CD4-positive, alpha-beta T cell treated with Interleukin-15 for 1 hour (primary cell): Measurements from ENCODE around the gene ARHGAP11A.

ENCODE experiments used
- DNase-seq: peaks from one replicate; pipeline ENCODE4 v3.0.0-alpha.2; 2020

Gene ARHGAP11A

DNA sequence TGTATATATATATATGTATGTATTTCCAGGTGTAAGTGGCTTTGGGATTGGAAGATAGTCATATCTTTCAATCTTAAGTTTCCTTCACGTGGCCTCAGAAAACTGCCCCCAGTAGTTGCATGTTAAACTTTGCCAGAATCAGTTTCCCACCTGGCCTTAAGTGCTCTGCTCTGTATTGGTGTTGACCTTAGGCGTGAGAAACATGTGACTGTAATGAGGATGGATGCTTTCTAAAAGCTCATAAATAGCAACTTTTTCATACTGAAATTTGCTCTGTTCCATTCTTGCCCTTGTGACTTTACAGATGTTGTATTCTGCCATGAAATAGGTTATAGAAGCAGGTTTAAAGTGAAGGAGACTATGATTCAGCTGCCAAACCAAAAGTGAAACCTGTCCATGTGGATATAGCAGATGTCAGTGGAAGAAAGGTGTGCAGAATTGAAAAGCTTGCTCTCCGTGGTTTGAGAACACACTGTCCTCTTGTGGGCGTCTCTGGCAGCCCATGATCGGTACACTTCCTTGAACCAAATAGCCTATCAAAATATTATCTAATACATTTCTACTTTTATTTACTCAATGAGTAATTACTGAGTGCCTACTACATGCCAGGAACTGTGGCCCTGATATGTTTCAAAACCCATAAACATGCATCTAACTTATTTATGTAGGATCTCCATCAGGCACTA is 42.0 kb downstream of the ARHGAP11A start:
- DNase-seq, result no peak

DNA sequence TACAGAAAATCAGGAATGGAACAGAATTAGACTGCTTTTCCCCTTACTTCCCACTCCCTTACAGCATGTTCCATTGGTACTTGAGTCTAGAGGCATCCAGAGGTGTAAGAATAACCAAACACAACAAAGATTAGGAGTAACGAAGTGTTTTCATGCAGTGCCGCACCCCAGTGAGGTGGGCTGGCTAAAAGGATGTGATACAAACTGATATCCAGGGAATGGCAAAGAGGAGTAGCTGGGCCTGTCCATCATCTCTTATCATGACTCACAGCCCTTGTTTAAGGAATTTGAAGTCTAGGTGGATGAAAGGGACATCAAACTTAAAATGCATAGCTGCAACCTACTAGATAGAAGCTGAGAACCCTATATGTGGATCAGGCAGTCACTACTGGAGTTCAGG is 42.6 kb downstream of the ARHGAP11A start:
- no peak for DNase-seq

DNA sequence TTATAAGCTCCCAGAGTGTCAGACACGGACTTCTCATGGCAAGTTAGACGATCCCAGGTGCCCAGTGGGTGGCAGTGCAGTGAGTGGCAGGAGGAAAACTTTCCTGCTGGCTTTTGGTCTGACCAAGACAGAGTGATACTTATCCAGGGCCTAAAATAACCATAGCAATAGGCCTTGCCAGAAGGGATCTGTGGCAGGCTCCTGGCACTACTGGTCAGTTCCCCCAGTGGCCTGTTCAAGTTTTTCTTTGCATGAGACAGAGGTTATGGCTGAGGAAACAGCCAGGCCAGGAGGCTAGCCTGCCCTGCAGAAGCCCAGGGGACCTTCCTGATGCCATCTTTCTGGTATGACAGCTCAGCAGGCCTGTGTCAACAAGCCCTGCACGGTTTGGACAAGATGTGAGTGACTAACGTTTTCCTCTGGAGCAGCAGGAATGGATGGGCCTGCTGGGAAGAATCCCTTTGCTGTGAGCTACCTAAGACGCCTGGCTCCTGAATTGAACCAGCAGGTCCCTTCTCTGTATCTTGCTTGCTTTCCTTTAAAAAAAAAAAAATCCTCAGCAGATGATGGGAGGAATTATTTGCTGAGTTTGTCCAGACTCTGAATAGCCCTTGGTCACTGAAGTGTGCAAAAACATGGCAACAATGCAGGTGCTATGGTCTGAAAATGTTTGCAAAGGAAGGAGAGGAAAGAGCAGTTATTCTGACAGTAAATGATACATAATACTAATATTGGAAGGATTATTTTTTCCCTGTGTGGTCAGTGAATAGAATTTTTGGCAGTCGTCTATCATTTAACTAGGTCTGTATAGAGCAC is 44.2 kb downstream of the ARHGAP11A start:
- no peak for DNase-seq

DNA sequence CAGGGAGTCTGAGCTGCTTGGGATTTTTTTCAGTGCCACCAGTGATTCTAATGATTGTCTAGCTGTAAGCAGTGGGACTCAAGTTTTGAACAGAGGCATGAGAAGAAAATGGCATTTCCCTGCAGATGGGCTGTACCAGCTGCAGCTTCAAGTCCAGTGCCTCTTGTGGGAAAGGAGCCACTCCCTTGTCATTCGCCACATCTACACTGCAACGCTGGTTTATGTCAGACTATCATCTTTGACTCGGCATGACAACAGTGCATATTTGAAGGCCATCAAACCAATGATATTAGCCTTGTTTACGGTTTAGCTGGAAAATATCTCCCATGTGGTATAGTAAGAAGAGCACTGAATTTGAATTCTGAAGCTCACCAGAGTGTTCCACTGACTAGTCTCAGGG is 48.4 kb downstream of the ARHGAP11A start:
- no peak for DNase-seq

DNA sequence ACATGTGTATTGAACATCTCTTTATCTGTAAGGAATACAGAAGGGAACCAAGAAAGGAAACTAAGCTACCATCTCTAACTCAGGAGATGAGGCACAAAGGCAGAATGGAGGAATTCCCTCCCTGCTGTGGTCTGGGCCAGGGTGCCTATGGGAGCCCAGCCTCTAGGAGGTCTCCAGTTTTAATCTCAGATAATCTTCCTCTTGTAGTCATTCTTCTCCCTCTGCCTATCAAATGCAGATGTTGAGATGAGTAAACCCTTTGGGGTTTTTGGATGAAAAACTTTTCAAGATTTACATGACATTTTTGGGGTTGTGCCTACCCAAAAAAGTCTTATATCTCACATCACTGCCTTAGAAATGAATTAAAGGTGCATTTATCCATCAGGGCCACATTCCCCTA is 49.5 kb downstream of the ARHGAP11A start:
- DNase-seq, result no peak

DNA sequence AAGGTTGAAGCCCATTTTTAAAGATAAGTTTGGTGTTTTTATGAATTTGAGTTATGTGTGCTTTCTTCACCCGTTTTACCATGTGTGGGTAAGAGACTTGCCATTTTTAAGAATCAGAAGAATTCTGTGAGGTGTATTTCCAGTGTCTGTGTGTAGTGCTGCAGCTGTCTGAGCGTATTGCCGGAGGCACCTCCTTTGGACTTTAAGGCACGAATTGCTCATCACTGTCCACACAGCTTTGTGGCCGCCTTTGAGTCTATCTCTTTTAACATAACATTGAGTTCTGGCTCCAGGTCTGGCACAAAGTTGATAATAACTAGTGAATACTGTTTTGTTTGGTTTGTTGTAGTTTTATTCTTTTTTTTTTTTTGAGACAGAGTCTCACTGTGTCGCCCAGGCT is 52.0 kb downstream of the ARHGAP11A start:
- no peak for DNase-seq

DNA sequence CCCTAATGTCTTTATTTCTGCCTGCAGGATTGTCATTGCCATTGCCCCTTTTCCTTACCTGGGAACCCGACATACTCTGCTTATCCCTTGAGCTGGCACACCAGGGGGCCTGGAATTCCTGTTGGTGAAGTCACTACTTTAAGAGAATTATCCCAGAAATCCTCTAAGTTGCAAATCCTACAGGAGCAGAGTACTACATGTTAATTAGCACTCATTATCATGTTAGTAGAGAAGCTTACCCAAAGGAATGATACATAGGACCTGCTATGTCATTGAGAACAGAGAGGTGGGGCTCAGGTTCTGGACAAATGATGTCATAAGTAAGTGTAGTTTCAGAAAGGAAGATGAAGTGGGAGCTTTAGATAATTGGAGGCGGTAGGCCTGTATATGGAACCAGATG is 53.6 kb downstream of the ARHGAP11A start:
- no peak for DNase-seq

DNA sequence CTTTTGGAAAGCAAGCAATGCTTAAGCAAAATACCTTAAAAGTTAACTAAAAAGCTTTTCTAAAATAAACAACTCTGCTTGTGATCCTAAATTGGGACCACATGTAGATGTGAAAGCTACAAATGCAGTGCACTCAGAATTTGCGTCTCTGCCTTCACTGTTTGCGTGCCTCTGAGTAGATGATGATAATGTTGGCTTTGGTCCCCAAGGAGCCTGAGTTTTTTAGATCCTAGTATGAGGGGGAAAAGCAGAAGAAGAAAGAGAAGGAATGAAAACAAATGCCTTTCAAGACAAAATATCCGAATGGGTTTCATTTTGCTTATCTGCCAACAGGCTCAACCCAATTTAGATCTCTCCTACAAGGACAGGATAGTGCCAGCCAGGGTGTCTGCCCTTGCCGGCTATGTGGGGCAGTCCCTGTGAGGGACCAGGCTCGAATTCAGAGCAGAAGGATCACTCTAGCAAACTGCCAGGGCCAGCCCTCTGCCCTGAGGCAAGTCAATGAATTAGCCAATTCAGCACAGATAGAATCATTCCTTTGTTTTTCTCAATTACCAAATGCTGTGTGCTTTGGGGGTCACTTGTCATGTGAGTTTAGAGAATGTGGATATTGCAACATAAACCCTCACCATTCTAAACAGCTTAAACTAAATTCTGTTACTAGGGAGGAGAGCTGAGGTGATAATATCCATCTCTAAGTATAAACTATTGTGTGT is 54.8 kb downstream of the ARHGAP11A start:
- no peak for DNase-seq

DNA sequence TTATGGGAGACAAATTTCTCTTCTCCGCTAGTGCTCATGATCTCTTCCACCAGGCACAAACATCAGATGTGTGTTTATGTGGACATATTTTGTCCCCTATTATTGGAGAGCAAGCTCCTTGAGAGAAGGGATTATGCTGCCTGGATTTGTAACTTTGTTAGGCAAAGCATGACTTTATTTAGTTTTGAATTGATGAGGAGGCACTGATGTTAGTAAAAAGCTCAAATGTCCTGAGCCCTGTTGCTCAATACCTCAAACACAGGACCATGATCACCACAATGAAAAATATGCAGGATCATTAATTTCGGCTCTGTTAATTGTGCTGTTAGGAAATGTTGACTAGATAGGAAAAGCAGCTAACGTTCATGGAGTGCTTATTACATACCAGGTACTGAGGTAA is 55.3 kb downstream of the ARHGAP11A start:
- no peak for DNase-seq

DNA sequence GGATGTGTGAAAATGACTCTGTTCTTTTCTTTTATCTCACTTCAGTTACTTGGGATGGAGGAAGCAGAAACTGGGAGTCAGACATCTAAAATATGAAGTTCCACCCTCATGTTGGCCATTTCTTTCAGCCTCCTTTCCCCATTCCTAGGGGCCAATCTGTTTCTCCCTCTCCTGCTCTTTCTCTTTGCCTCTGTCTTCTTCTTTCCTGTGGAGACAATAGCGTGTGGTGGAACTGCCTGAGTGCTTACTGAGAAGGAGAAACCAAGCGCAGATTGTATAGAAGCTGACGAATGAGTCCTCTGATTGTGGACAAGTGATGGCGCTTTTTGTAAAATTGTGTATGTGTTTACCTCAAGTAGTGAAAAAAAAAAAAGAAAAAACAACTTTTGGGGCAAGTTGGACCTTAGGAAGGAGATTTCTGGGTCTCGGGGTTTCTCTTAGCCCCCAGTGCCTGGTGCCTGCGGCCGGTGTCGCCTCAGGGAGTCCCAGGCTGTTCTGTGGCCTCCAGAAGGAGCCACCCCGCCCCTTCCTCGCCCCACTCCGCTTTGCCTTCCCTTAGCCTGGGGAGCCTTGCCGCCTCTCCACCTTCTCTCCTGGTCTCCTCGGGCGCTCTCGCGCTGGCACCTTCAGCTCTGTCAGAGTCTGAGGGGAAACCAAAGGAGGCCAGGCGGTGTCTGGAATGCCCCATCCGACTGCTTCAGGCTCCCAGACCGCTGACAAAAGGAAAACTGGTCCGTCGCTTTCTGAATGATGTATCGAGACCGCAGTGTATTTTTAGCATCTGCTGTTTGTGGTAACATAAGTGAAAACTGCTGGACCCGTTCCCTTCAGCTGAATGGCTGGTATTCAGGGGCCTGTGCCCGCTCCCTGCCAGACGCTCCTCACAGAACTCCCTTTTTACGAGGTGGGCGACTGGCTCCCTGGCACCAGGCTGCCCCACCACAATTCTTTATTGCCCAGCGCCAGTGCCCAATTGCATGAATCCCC is 56.3 kb downstream of the ARHGAP11A start:
- DNase-seq, result no peak

DNA sequence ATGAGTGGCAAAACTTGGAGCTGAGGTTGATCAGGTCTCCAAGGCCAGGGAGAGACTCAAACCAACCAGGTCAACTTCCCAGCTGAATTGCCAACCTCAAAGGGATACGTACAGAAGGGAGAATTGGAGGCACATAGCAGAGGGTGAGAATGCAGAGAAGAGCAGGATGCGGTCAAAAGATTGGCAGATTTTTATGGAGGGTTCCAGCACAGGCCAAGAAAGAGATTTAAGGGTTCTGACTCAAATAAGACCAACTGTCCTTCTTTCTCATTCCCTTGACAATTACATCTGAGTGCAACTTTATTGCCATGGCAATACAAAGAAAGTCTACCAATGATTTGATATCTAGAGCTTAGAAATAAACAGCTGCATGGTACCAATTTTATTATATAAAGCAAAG is 59.4 kb downstream of the ARHGAP11A start:
- no peak for DNase-seq

DNA sequence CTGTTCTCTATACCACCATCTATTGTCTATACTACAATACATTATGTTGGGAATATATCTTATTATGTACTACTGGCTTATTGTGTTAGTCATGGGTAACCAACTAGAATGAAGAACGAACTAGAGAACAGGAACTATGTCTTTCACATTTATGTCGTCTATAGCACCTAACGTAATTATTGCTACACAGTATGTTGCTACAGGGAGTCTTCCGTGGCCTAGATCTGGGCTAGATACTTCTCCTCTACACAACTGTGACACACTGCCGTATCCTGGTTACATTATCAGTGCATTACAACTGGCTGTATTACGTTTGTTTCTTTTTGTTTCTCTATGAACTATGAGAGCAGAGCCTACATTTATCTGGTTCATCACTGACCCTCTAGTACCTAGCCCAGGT is 60.2 kb downstream of the ARHGAP11A start:
- DNase-seq, result no peak

DNA sequence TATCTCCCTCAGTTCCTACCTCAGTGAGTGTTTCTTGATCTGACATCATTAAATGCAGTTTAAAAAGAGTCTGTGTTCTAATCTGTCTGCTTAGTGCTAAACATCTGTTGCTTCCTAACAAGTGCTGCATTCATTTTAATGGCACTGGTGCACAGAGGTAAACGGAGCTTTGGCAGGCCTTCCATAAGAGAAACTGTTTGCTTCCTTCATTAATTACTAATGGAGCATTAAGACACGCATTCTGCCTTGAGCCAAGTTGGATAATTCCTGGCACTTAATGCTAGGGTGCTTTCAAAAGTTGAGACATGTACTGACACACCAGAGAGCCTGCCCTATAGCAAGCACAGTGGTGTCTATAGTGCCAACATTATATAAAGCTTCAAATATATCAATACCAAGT is 60.9 kb downstream of the ARHGAP11A start:
- DNase-seq, result no peak

DNA sequence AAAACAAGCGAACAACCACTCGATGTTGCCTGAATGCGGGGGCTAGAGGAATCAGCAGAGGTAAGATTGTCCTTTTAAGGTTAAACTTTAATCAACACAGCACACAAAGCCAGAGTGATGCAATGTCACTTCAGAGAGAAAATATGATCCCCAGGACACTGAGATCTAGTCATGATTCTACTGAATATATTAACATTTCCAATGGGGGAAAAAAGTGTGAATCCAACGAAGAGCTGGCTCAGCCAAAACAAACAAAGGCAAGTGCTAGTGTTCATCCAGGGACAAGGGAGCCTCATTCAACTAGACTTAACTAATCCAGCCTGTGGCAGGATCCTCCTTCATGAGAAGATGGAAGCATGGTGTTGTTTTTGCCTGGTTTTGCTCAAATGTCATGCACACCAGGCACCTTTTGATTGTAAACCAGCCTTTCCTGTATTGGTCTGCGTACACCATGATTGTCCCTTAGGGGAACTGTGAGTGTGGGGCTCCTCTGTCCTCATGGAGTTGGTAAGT is 62.0 kb downstream of the ARHGAP11A start:
- no peak for DNase-seq

DNA sequence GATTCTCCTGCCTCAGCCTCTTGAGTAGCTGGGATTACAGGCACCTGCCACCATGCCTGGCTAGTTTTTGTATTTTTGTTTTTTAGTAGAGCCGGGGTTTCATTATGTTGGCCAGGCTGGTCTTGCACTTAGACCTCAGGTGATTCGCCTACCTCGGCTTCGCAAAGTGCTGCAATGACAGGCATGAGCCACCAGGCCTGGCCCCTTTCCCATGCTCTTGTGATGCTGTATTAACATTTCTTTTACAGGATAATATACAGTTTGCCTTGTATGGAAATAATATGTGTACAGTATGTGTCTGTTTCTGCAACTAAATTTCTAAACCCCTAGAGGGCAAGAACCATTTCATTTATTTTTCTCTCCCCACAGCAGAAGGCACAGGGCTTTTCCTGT is 64.0 kb downstream of the ARHGAP11A start:
- DNase-seq, result no peak

DNA sequence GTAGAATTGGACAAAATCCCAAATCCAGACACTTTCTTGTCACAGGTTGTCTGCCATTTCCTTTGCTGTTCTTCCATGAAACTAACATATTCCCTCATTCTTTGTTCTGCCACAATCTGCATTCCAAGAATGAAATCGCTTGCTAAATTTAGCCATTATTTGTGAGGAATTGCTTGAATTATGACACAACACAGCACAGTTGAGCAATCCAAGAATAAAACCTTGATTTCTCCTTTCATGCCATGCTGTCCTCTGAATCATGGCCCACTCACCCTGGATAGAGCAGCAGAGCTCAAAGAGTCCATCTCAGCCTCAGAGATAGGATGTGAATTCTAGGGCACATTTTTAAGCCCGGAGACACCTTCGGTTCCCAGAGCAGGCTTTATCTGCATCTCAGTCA is 67.3 kb downstream of the ARHGAP11A start:
- no peak for DNase-seq

DNA sequence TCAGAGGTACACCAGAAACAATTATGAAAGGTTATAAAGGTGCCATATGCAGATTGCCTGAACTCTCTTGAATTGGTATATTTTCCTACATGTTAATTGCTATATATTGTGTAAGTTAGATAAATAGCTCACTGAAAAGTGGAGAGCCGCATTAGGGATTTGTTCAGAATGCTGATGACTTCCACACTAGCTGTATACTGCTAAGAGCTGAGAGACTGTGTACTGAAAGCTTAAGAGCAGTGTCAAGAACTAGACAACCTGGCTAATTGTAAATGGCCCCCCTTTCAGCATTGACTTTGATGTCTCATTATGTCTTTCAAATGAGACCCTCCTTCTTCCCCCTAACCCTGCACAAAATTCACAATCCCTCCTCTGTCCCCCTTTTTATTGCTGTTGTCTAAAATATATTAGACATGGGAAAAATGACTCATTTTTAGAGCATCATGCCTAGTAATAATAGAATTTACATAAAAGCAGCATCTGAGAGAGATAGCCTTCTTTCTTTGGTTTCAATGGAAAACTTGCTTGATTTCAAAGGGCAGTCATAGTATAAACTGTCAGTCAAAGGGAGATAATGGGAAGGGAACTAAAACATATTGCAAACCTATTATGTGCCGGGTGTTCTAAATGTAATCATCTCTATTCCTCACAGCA is 67.8 kb downstream of the ARHGAP11A start:
- no peak for DNase-seq

DNA sequence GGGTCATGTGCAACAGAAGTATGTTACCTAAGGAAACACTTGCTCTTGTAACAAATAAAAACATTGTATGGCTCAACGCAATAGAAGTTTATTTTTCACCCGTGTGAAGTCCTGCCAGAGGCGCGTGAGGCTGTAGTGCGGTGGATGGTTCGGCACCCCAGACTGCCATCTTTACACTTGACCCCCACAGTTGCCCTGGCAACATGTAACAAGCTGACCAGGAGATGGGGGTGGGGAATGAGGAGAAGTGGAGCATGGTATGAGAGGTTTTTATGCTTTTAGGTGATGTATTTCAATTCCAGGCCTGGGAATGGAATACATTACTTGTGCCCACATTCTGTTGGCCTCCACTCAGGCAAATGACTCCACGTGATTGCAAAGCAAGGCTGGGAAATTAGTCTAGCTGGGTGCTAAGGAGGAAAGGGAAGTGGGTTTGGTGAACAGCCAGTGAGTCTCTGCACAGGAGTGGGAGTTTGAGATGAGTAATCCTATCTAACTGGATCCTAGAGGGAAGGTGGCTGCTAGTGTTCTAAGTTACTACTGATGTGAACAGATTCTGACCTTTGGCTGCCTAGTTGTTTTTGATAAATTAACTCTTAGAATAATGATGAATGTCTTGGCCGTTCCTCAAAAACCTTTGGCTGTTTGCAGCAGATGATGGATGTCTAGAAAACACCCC is 68.7 kb downstream of the ARHGAP11A start:
- no peak for DNase-seq

DNA sequence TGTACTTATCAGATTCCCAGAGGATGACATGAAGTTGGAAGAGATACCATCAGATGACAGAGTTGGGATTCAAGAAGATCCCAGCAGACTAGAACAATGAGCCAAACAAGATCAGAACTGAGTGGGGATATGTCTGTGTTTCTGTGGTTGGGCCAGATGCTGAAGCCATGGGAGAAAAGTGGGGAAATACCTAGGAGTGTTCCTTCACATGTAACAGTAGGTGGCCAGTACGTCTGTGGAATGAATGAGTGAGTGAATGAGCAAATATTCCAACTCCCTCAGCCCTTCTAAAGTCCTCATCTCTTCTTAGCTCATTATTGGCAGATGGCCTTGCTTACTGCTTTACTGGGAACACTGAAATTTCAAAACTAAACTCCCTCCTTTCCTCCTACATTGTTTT is 70.3 kb downstream of the ARHGAP11A start:
- DNase-seq, result no peak

DNA sequence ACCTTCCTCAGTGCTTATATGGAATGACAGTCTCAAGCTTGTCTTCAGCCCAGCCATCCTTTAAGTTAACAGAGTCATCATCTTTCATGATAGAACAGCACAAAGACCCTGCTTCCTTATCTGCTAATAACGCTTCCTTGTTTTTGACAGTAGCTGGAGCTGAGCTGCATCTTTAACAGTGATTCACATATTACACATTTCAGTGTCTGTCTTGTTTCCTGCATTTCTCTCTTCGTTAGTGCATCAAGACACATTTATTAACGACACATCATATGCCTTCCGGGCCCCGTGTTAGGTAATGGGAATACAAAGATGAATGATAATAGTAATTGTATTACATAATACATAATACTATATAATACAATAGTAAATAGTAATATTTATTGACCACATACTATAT is 72.3 kb downstream of the ARHGAP11A start:
- no peak for DNase-seq

DNA sequence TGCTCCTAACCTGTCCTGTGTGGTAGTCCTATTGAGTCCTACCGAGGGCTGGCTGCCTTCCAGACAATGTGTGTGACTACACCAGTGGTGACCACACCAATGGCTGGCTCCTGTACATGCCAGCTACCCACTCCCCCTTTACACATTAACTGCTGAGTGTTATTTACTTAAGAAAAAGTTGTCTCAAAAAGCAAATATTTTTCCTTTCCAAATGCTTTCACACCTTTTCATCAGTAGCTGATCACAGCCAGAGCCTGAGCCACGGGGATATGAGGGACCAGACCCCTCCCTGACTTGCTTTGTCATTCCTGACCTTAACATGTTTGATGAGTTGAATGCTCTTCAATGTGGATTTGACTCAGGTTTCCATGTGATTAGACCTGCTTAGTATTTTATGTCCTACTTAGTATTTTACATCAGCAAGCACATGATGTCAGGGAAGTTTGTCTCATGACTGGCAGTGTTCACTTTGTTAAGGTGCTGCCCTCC is 72.9 kb downstream of the ARHGAP11A start:
- no peak for DNase-seq
